NK-92 (cell line): ENCODE measurements around the gene EIF4E3.

ENCODE experiments used
- DNase-seq: peaks from one replicate; lab custom pipeline; 2025; ENCODE audit not compliant: unreplicated experiment; lab: John Stamatoyannopoulos, UW

EIF4E3 gene

GRCh38 chr3:71651625-71652024, 73.6 kb downstream of the EIF4E3 start:
- no peak for DNase-seq

DNA sequence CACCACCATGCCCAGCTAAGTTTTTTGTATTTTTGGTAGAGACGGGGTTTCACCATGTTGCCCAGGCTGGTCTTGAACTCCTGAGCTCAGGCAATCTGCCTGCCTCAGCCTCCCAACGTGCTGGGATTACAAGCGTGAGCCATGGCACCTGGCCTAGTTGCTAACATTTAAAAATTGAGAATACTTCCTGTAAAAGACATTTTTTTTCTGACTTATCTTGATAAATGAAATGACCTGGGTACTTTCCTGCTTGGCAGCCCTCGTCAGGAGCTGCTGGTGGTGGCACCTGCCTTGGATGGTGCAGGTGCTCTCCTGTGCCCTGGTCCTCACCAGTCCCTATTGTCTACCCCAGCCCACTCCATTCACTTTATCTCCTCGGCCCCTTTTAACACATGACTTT, 74.8 kb downstream of the EIF4E3 start:
- DNase-seq = no peak

DNA sequence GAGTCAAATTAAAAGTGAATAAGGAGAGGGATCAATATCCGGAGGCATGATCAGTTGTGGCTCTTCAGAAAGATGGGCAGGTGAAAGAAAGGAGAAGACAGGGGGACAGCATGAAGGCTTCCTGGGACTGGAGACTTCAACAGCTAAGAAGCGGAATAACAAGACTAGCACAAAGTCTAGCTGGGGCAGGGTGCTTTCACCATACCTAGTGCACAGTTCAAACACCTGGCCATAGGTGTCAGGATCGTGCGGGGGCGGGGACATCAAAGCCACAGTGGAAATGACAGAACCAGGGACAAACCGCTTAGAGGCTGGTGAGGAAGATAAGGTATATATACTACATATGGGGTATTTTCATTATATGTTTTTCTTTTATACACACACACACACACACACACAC, 75.4 kb downstream of the EIF4E3 start:
- DNase-seq = no peak

GRCh38 chr3:71647751-71648150, 77.5 kb downstream of the EIF4E3 start:
- DNase-seq = no peak

- no peak for DNase-seq
Observed at GRCh38 chr3:71646971-71647370, 78.2 kb downstream of the EIF4E3 start.

DNA sequence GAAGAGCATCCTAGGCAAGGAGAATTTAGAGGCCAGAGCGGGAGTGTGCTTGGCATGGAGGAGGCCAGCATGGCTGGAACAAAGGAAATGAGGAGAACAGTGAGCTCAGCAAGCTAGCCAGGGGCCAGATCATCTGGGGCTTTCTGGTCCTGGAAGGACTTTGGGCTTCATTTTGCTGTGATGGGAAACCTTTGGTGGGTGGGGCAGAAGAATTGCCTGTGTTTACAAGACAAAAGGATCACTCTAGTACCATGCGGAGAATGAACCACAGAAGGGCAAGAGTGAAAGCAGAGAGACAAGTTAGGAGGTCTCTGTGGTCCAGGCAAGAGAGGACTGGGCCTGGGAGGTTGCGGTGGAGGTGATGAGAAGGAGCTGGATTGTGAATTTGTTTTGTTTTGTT, 80.1 kb downstream of the EIF4E3 start:
- DNase-seq = no peak

GRCh38 chr3:71641674-71642073, 83.5 kb downstream of the EIF4E3 start:
- no peak for DNase-seq

DNA sequence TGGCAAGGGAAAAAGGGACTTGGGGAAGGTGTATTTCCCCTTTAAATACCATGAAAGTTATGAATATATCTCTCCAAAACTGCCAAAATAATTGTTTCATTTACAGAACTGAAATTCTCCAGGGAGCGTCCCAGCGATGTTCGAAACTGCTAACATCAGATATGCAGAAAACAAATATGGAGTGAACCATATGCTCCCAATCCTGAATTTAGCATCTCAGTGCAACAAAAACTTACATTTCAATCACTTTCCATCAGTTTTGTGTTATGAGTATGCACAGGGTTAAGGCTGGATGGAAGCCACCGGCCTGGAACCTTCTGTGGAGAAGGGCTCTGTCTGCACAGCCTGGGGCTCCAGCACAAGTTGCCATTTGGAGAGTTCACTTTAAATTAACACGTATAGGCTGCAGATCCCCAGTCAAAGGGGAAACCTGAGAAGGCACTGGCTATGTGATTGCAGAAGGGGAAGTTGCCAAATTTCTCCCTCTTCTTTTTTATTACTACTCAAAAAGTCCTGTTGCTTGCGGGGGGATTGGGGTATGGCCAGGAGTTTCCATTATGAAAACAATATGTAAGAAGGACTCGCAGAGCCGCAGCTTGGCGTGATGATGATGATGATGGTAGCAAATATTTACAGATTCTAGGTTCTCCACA, 84.7 kb downstream of the EIF4E3 start:
- DNase-seq = no peak

DNA sequence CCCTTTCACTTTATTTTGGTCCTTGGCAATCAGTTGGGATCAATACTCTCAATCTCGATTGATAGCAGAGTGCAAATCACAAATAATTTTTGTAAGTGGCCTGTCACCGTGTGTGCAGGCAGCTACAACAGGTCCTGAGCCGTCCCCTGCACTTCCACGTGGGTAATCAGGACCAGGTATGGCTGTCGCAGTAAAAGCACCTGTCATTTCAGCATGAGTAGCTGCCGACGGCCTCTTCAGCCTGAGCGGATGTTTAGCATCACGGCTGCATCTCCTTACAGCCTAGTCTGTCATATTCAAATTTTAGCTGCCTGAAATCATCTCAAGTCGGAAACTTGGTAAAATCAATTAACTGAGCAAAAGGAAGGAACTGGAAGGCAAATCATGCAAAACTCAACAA, 88.7 kb downstream of the EIF4E3 start:
- no peak for DNase-seq

DNA sequence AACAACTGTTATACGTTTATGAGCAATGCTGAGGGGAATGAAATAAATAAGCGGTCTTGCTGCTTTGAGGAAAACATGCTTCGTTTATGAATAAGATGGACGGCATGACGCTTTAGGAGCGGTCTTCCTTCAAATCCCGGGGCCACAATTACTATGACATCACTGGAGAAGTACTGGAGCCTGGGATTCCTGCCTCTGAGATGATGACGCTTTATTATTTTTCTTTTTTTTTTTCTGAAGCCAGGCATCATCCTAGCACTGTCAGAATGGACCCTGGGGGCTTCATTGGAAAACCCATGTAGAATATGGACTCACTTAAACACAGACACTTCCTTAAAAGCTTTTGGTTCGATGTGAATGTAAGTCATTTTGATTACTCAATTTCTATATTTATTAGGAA, 89.2 kb downstream of the EIF4E3 start:
- no peak for DNase-seq

GRCh38 chr3:71634671-71635070, 90.5 kb downstream of the EIF4E3 start:
- no peak for DNase-seq

GRCh38 chr3:71629711-71630110, 95.5 kb downstream of the EIF4E3 start:
- DNase-seq = no peak

- DNase-seq = no peak
Observed at GRCh38 chr3:71629289-71629688, 95.9 kb downstream of the EIF4E3 start.

GRCh38 chr3:71628522-71628921, 96.7 kb downstream of the EIF4E3 start:
- no peak for DNase-seq

DNA sequence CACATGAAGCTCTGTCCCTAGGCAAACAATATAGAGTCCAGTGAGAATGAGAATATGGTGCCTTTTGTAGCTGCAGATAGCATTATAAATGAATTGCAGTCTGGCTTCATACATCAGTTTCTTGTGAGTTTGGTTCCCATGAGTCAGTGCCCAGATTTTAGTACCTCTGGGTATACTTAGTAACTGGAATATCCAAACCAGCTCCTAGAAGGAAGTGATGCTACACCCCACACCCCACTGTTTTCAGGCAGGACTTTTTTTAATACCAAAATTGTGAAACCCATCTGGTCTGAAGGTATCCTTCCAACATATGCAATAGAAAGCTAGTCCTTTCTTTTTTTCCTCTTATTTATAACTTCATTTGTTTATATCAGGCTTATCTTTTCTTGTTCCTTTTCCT, 99.5 kb downstream of the EIF4E3 start:
- no peak for DNase-seq
